Prostate gland (tissue), 2 donors: ENCODE data around the gene ACACB.

ENCODE experiments used
- CTCF ChIP-seq, 4 experiments: fragments of 200-600 bp in 2 of 4; fragments of 450-650 bp in 2 of 4; sonication (generic) in 2 of 4; IDR thresholded peaks; 1 replicate in 3 of 4; 2 replicates in 1 of 4; pipeline ENCODE4 v1.5.1; 2016 to 2019; ENCODE audit warnings: antibody characterized with exemption in 4 of 4, mild to moderate bottlenecking in 2 of 4, moderate library complexity in 2 of 4
- POLR2AphosphoS5 ChIP-seq: sonication (generic); formaldehyde crosslinking; IDR thresholded peaks from one replicate; pipeline ENCODE4 v1.6.1; 2017; ENCODE audit warnings: antibody characterized with exemption

DNA sequence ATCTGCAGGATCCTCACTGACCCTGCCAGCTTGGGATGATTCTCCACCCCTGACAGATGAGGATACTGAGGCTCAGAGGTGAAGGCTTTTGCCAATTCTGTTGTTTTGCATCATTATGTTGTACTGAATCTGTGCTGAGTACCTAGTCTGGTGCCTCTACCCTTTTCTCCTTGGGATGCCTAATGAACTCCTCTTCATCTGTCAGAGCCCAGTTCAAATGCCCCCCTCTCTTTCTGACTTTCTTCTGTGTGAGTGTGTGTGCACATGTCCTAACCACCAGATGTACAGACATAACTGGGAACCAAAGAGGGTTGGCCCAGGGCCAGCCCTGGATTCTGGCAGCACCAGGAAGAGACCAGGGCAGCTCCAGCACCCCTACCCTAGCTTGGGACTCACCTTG is 169.9 kb downstream of the ACACB start:
- TF ChIP-seq CTCF (IDR thresholded peaks at IDR 0.05) = no peak
- TF ChIP-seq POLR2AphosphoS5 = no peak
